PC-3 (cell line): ENCODE results near the gene RHOV.

Source experiments
- EZH2 ChIP-seq: fragments of 300-600 bp; sonication (generic); IDR thresholded peaks from one replicate; pipeline ENCODE4 v1.6.1; 2017; ENCODE audit warnings: antibody characterized with exemption, mild to moderate bottlenecking, low read length; ENCODE audit not compliant: unreplicated experiment
- TF ChIP-seq, protein P1 (sequence below): fragments of 300-600 bp; sonication (generic); conservative IDR thresholded peaks from 2 replicates; pipeline ENCODE4 v1.5.1; 2017; ENCODE audit warnings: antibody characterized with exemption, low read depth, mild to moderate bottlenecking, low read length

DNA sequence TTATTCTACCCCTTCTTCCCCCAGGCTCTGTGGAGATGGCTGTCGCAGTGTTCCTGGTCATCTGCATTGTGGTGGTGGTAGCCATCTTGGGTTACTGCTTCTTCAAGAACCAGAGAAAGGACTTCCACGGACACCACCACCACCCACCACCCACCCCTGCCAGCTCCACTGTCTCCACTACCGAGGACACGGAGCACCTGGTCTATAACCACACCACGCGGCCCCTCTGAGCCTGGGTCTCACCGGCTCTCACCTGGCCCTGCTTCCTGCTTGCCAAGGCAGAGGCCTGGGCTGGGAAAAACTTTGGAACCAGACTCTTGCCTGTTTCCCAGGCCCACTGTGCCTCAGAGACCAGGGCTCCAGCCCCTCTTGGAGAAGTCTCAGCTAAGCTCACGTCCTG is 17.3 kb downstream of the RHOV start:
- TF ChIP-seq, protein P1, sequence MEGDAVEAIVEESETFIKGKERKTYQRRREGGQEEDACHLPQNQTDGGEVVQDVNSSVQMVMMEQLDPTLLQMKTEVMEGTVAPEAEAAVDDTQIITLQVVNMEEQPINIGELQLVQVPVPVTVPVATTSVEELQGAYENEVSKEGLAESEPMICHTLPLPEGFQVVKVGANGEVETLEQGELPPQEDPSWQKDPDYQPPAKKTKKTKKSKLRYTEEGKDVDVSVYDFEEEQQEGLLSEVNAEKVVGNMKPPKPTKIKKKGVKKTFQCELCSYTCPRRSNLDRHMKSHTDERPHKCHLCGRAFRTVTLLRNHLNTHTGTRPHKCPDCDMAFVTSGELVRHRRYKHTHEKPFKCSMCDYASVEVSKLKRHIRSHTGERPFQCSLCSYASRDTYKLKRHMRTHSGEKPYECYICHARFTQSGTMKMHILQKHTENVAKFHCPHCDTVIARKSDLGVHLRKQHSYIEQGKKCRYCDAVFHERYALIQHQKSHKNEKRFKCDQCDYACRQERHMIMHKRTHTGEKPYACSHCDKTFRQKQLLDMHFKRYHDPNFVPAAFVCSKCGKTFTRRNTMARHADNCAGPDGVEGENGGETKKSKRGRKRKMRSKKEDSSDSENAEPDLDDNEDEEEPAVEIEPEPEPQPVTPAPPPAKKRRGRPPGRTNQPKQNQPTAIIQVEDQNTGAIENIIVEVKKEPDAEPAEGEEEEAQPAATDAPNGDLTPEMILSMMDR, result no peak
- TF ChIP-seq EZH2, result no peak
